ENCODE results near the gene CIROP. TPM values are rescaled to one million over a fixed set of nuclear protein-coding genes. Genes with fewer than 3 reads are reported as not detected.

Gene CIROP
- total and polyA plus RNA-seq, 9 of the 15 experiments (the other 6 are each of a cell fraction or from before 2014, with no cell fraction given) = not detected

DNA sequence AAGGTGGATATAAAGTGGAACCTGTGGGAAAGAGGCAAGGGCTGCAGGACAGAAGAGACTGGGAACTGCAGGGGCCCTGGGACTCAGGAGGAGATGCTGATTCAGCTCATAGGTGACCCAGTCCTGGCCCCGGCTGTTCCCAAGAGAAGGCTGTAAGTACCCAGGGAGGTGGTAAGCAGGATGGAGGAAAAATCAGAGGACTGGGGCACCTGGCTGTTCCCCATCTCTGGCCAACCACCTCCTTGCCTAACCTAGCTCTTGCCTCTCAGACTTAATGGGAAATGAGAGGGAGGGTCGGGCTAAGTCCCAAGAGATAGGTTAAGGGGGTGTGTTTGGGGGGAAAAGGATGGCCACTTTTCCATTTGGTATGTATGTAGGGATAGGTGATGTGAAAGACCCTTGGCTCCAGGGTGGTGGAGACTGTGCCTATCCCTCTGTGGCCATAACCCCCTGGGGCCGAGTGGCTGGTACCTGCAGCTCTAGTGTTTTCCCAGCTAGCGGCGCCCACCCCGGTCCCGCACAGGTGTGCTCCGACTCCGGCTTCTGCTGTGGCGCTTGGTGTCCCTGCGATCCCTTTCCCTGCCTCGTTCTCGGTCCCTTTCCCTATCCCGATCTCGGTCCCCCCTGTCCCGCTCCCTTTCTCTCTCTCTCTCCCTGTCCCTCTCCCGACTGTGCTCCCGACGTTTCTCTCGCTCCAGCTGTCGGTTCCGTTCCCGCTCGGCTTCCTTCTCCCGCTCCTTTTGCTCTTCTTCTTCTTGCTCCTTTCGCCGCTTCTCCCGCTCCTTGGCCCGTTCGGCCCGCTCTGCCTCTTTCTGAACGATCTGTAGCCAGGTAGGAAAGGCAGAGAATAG is 45.9 kb downstream of the CIROP start (continued):
- TF ChIP-seq, protein P1, sequence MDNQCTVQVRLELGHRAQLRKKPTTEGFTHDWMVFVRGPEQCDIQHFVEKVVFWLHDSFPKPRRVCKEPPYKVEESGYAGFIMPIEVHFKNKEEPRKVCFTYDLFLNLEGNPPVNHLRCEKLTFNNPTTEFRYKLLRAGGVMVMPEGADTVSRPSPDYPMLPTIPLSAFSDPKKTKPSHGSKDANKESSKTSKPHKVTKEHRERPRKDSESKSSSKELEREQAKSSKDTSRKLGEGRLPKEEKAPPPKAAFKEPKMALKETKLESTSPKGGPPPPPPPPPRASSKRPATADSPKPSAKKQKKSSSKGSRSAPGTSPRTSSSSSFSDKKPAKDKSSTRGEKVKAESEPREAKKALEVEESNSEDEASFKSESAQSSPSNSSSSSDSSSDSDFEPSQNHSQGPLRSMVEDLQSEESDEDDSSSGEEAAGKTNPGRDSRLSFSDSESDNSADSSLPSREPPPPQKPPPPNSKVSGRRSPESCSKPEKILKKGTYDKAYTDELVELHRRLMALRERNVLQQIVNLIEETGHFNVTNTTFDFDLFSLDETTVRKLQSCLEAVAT (IDR thresholded peaks at IDR 0.05) = peak in 1 of 2 experiments; percentile 87; a peak in 2 of 4 replicates

DNA sequence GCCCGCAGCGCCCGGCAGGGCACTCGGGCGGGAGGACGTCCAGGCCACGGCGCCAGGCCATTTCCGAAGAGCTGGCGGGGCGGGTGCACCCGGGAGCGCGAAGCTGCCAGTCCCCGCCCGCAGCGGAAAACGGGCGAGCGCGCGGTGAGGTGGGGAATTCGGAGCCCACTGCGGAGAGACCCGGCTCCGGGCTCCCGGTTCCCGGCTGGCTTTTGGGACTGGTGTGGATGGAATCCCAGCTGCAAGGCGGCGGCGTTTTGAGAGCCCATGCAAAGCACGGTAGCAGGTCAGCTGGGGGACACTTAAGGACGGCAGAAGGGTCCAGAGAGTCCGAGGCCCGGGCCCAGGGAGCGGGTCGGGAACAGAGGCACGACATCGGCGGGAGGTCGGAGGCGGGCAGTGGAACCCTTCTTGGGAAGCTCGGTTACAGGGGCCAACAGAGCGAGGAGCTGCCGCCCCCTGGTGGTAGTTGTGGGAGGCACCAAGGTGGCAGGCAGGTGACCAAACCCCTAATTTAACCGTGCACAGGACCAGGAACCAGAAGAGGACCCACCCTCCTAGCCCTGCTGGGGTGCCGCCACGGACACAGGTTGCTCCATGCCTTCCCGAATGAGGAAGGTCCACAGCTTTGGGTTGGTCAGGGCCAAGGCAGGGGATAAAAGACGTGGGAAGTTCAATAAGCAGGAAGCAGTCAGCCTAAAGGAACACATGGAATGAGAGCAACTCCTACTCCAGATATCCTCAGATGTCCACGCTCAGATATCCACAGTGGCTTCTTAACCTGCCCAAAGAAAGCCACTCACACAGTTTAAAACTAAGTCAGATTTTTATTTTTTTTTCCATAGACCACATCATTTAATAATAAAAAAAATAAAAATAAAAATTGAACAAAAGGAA is 46.8 kb downstream of the CIROP start:
- no peaks in the 10 kb centered on the region; the same call in 2 of the 3 replicates for H3K79me2 ChIP-seq (ENCODE audit: control insufficient read depth, insufficient read depth, low read length)
- H3K4me2 ChIP-seq (ENCODE audit: insufficient read depth, low read length) = peak overlapping the region; percentile 74
- H2AFZ ChIP-seq (ENCODE audit: low read depth, low read length) = peak overlapping the region; percentile 82
- H3K4me1 ChIP-seq (replicated peaks in 1 of 2; ENCODE audit: control insufficient read depth in 2 of 2, insufficient read depth in 2 of 2, low read length in 2 of 2) = peaks cover 11 to 45% of the 10 kb centered on the region in 2 experiments
- H4K20me1 ChIP-seq (replicated peaks; ENCODE audit: control insufficient read depth, insufficient read depth, low read length) = 0 out of 2 replicates have a peak, but pooled peaks cover 2% of the 10 kb centered on the region
- peak; percentile 83 for ATAC-seq
- peak overlapping the region; percentile 64 for H3K27ac ChIP-seq (ENCODE audit: extremely low read depth, low read depth, low read length)
- peak overlapping the region; percentile 63 to 91; a peak in 3 of 4 replicates for H3K9ac ChIP-seq (ENCODE audit: insufficient read depth in 1 of 2, low read depth in 2 of 2, low read length in 2 of 2)
- peaks cover 42% of the 10 kb centered on the region for H3K36me3 ChIP-seq (ENCODE audit: control insufficient read depth, insufficient read depth, low read length)
- CTCF ChIA-PET (ENCODE audit: low intra/inter-chr PET ratio) = interaction anchor here (0.7 to 9.2 kb wide), 8 partner anchors 11 to 128 kb away, joined by 4 to 141 read pairs (median 9); no protein-coding TSS in a partner anchor
- H3K9me1 ChIP-seq (ENCODE audit: control insufficient read depth, insufficient read depth, low read length) = no peaks in the 10 kb centered on the region
- H3K27me3 ChIP-seq (ENCODE audit: control insufficient read depth in 2 of 2, insufficient read depth in 2 of 2, low read length in 2 of 2) = no peaks in the 10 kb centered on the region
- in situ Hi-C loops (cut with MboI) = no loop called here
- POLR2A ChIA-PET = interaction anchor here (0.6 to 2.9 kb wide), 22 partner anchors 10 to 262 kb away, joined by 3 to 23 read pairs (median 4); partner anchors contain the start of genes ACIN1, AJUBA, C14orf119 and PRMT5
- BruUV-seq (replicated peaks) = no TSS peak
- intact Hi-C loops (cut with micrococcal nuclease) = loop anchor here (1.0 kb wide), 3 partner anchors 72 to 129 kb away; partner anchors contain the start of gene PRMT5
- peak overlapping the region; percentile 69 for H3K4me3 ChIP-seq
- WGBS (ENCODE audit: insufficient coverage, low coverage, missing lambda C conversion rate) = 2% methylated on average over 43 of the region's 51 CpGs
- DNase-seq (ENCODE audit: extremely low read depth in 1 of 4, low spot score in 3 of 4) = peak; percentile 78 to 94 (median 84)
- H3K9me3 ChIP-seq (replicated peaks; ENCODE audit: control insufficient read depth, insufficient read depth, low read depth, low read length) = no peaks in the 10 kb centered on the region
- peak; percentile 79 for FAIRE-seq
- TF ChIP-seq CTBP1 (IDR thresholded peaks at IDR 0.05; ENCODE audit: borderline replicate concordance) (peak; percentile 83), MIER1 (IDR thresholded peaks at IDR 0.05; ENCODE audit: low read depth) (no peak)
- TF ChIP-seq, protein P2, sequence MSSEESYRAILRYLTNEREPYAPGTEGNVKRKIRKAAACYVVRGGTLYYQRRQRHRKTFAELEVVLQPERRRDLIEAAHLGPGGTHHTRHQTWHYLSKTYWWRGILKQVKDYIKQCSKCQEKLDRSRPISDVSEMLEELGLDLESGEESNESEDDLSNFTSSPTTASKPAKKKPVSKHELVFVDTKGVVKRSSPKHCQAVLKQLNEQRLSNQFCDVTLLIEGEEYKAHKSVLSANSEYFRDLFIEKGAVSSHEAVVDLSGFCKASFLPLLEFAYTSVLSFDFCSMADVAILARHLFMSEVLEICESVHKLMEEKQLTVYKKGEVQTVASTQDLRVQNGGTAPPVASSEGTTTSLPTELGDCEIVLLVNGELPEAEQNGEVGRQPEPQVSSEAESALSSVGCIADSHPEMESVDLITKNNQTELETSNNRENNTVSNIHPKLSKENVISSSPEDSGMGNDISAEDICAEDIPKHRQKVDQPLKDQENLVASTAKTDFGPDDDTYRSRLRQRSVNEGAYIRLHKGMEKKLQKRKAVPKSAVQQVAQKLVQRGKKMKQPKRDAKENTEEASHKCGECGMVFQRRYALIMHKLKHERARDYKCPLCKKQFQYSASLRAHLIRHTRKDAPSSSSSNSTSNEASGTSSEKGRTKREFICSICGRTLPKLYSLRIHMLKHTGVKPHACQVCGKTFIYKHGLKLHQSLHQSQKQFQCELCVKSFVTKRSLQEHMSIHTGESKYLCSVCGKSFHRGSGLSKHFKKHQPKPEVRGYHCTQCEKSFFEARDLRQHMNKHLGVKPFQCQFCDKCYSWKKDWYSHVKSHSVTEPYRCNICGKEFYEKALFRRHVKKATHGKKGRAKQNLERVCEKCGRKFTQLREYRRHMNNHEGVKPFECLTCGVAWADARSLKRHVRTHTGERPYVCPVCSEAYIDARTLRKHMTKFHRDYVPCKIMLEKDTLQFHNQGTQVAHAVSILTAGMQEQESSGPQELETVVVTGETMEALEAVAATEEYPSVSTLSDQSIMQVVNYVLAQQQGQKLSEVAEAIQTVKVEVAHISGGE (CRISPR knock-in tag; IDR thresholded peaks at IDR 0.05) = peak in 1 of 3 experiments; percentile 26; a peak in 1 of 6 replicates
- TF ChIP-seq, protein P3, sequence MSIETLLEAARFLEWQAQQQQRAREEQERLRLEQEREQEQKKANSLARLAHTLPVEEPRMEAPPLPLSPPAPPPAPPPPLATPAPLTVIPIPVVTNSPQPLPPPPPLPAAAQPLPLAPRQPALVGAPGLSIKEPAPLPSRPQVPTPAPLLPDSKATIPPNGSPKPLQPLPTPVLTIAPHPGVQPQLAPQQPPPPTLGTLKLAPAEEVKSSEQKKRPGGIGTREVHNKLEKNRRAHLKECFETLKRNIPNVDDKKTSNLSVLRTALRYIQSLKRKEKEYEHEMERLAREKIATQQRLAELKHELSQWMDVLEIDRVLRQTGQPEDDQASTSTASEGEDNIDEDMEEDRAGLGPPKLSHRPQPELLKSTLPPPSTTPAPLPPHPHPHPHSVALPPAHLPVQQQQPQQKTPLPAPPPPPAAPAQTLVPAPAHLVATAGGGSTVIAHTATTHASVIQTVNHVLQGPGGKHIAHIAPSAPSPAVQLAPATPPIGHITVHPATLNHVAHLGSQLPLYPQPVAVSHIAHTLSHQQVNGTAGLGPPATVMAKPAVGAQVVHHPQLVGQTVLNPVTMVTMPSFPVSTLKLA (conservative IDR thresholded peaks at IDR 0.05) = peak in 1 of 2 experiments; percentile 45; a peak in 2 of 4 replicates

All from K562 (cell line).